Measurements from ENCODE around the gene CALU.

DNA sequence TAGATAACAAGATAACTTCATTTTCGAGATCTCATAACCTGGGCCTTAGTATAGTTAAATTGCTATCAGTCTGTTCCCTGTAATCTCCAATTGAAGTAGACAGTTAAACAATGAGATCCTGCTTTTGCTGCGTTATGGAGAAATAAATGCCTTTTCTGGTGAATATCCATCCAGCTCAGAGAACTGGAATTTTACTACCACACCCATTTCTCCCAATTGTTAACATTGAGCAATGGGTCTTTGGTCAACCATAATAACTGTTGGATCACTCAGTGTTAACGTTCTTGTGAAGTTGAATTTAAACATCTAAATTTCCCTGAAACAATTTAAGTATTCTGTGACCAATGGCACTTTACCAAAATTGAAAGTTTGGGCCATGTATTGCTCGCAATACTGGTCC, 3.0 kb downstream of the CALU start:
- TF ChIP-seq, protein P1, sequence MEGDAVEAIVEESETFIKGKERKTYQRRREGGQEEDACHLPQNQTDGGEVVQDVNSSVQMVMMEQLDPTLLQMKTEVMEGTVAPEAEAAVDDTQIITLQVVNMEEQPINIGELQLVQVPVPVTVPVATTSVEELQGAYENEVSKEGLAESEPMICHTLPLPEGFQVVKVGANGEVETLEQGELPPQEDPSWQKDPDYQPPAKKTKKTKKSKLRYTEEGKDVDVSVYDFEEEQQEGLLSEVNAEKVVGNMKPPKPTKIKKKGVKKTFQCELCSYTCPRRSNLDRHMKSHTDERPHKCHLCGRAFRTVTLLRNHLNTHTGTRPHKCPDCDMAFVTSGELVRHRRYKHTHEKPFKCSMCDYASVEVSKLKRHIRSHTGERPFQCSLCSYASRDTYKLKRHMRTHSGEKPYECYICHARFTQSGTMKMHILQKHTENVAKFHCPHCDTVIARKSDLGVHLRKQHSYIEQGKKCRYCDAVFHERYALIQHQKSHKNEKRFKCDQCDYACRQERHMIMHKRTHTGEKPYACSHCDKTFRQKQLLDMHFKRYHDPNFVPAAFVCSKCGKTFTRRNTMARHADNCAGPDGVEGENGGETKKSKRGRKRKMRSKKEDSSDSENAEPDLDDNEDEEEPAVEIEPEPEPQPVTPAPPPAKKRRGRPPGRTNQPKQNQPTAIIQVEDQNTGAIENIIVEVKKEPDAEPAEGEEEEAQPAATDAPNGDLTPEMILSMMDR (IDR thresholded peaks at IDR 0.05) = no peak
- TF ChIP-seq POLR2A (IDR thresholded peaks at IDR 0.05) = no peak

Data from body of pancreas (tissue), 4 donors.